OCI-LY1 (cell line): ENCODE measurements around the gene ETV7.

ENCODE experiments used
- CTCF ChIP-seq: fragments of 200-600 bp; sonication (generic), shearing (Covaris generic); IDR thresholded peaks from 2 replicates; pipeline ENCODE4 v1.5.1; 2017; ENCODE audit warnings: mild to moderate bottlenecking, antibody characterized with exemption, low read length, moderate library complexity, mixed read lengths
- EZH2 ChIP-seq: fragments of 200-600 bp; sonication (generic), shearing (Covaris generic); IDR thresholded peaks from 2 replicates; pipeline ENCODE4 v1.8.0; 2017; ENCODE audit warnings: borderline replicate concordance, mixed run types, mild to moderate bottlenecking, antibody characterized with exemption, low read length, moderate library complexity, mixed read lengths

GRCh38 chr6:36331381-36331780 lies 56.1 kb downstream of the ETV7 start:
- no peak for TF ChIP-seq CTCF
- TF ChIP-seq EZH2: no peak
